HG02678 (cell line): ENCODE results near the gene TEX35.
A peak's percentile ranks its signal among the peaks of the same experiment; 100 is the strongest.

Experiments used
- ATAC-seq: cut with Tn5 transposase; IDR thresholded peaks from one replicate; pipeline ENCODE4 v1.9.1; 2021; ENCODE audit warnings: mild to moderate bottlenecking, moderate library complexity; ENCODE audit not compliant: unreplicated experiment

TEX35 gene

DNA sequence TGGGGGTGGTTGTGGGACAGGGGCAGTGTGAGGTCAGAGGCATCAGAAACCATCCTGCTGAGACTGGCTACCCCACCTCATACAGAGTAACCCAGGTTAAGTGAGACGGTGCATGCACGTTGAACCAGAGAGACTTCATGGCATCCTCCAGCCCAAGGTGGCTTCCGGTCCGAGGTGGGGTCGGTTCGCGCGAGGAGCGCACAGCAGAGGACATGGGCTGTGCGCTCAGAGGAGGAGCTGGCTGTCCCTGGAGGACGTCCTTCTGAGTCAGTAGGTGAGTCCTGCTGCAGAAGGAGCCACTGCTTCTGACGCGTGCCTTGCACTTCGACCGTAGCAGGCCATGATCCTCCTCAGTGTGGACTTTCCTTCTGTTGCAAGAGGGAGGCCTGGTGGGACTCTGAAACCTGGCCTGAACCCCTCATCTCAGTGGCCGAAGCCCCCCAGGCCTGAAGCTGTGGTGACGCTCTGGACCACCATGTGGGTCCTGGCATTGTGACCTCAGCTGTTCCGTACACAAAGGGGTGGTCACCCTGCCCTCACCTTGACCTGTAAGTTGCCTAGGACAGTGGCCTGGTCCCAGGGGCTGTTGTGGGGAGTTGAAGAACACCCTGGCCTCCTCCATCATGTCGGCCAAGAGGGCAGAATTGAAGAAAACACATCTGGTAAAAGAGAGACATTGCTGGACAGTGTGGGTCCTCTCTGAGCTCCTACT, at the start of gene TEX35:
Gene TEX35 (plus strand): TSS at position 544 of the 712 bp plus-strand sequence. CDS start 80 bp downstream, at position 624.
- no peak for ATAC-seq

DNA sequence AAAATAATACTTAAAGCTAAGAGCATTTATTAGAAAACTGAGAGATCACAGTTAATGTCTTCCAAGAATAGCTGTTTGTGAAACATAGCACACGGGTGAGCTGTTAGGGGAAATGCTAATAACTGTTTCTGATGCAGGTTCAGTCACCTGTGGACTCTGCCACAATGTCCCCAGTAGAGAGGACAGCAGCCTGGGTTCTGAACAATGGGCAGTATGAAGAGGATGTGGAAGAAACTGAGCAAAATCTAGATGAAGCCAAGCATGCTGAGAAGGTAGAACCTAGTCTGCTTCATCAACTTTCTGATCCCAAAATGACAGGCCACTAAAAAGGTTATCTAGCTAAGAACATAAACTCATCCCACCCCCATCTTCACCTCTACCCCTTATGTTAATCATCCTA, 48.8 kb upstream of the TEX35 start:
- no peak for ATAC-seq

DNA sequence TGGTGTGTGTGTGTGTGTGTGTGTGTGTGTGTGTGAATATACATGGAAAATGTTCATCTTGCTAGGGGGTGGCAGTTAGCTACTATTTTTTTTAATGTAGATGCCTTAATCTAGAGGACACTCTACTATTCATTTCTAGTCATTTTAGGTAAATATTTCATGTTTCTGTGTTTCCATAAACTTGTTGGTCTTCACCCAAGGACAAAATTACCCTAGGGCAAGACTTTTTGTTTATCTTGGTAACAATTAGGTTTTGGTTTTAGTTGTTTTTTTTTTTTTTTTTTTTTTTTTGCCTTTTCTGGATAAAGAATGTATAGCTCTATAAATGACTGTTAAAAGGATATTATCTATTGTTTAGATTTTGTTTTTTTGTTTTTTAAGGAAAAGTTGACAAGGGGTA, 48.3 kb upstream of the TEX35 start:
- no peak for ATAC-seq

DNA sequence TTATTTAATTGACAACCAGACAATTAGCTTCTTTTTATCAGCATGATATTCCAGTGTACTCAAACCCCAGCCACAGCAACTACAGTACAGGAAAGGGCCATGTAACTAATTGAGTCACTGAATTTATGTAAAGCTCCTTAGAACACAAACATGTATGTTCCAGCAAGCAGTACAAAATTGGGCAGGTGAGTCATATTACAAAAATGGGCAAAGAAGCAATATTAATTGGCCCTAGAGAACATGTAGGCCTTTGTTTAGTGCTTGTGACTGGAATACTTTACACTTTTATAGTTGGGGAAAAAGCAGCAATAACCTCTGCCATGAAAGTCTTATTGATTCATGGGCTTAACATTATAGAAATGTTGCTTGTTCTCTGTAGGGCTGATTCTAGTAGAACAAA, 47.9 kb upstream of the TEX35 start:
- no peak for ATAC-seq

DNA sequence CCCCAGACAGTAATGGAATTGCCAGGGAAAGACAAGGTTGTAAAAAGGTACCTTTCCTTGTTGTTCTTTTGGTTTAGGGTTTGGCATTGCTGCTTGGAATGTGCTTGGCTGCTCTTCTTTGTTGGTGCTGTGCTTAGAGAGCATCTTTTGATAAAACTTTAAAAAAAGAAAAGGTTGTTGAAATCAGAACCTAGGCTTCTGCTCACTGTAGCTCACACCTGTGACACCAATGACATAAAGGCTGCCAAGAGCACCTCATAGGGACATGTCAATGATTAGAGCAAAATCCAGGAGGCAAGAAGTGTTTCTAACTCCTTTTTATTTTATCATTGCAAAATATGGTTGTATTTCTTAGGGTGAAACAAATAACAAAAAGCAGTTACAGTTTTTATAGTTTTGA, 45.1 kb upstream of the TEX35 start:
- no peak for ATAC-seq

DNA sequence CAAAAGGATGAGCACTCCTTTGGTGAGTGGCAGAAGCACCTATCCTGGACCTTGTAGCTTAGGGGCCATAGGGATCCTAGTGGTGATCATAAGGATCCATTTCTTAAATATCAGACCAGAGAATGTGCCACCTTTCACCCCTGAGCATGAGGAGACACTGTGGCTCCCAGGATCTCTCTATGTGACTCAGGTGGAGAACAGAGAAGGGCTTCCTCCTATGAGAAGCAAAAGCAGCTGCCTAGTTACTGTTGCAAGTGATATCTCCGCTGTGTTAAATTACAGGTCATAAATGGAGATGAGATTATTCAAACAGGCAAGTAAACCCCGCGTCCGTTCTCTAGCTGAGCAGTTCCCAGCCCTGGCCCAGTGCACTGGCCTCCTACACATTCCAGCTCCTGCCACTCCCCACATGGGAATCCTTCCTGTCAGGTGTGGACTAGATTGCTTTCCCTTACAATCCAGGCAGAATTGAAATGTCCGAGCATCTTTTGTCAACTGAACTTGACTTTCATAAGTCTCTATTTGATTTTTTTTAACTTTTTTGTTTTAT, 42.4 kb upstream of the TEX35 start:
- no peak for ATAC-seq

DNA sequence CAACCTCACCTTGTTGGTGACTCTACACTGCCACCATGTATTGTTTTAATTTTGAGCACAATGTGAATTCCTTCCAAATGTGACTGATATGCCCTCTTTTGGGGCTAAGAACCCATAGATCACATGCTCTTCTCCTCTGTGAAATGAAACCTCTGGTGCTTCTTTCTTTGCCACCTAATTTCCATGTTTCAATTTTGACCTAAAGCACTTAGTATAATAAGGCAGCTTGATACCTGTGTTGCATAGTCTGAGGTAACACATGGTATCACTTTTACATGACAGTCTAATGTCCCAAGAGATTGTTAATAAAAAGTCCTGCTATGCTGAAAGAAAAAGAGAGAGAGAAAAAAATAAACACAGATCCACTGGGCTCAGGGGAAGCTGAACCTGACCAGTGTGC, 40.4 kb upstream of the TEX35 start:
- no peak for ATAC-seq

DNA sequence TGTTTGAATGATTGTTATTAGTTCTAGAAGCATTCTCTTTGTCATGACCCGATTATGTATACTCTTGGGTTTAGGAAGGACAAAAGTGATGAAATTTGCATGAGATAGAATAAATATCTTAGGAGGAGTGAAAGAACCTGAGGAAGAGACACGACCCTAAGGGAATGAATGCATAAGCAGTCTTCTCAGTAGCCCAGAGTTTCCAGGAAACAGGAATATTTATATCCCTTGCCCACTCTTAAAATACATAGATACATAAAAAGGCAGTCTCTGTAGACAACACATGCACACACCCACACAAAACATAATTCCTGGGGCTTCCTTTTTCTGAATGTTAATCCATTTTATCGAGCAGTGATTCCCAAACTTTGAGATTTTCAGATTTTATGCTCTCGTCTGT, 35.5 kb upstream of the TEX35 start:
- no peak for ATAC-seq

DNA sequence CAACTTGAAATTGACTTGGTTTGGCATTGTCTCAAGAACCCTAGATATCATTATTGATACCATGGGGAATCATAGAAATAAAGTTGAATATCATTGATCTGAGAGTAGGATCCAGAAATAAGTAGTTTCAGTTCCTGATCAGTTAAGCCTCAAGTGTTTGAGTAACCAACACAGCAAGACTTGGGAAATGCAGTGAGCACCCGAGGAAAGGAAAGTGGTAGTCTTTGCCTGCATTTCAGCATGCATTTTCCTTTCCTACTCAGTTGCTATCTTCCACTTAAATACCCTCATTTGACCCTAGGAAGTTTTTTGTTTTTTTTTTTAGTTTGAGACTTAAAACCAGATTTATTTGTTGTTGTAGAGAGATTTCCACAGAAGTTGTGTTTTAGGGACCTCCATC, 35.1 kb upstream of the TEX35 start:
- ATAC-seq: no peak

DNA sequence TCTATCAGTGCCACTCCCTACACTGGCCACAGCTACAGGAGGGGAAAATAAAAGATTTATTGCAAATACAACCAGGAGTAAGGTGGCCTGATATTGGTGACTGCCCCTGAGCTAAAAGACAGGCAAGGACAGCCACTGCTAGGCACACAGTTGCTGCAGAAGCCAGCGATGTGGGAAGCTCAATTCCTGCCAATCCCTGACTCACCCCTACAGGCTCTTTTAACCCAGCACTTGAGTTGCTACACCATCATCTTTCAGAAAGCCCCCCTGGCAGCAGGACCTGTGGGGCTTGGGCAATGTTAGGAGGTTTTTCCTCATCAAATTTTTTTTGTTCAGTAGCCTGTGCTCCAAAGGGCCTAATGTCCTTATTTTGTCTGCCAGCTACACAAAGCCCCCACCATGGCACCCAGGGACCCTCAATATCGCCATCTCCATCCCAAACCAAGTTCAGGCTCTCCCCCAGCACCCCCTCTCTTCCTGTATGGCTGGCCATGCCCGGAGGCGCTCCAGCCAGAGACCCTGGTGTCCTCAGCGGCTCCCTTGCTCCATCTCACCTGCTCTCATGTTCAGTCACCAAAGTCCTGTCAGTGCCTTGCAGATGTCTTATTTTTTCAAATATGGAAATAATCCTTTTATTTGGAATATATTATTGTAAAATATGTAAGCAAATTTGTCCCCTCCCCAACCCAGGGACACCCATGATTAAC, 29.5 kb upstream of the TEX35 start:
- no peak for ATAC-seq

DNA sequence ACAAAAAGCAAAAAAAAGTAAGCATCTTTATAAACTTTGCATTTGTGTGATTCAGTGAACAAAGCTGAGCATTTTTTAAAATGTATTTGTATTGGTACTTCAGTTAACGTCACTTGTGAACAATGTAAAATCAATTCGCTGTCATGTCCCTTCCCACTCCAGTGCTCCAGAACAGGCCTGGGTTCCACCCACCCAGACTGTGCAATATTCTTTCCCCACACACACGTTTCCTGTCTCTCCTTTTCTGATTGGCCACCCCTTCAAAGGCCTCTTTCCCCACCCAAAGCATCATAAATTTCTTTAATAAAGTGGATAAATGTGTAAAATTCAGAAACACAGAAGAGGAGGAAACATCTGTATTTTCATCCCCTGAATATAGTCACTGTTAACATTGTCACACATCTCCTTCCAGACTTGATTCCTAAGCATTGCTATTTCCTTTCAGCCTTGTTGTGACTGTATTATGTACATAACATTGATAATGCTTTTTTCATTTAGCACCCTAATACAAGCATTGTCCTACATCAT, 28.1 kb upstream of the TEX35 start:
- ATAC-seq: no peak

DNA sequence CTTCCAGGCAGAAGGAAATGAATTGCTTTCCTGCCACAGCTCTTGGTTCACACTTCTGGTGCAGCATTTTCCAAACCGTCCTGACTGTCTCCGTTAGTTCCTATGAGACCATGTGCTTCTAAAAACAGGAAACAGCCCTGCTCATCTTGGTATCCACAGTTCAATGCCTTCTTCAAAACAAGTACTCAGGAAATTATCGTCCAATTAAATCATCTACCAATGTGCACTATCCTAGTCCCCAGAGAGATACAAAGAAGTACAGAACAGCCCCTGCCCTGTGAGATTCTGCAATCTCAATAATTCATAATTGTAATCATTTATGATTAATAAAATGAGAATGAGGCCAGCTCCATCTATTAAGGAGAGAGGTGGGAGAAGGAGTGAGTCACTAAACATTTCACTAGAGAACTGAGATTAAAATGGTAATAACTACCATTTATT, 27.3 kb upstream of the TEX35 start:
- no peak for ATAC-seq

DNA sequence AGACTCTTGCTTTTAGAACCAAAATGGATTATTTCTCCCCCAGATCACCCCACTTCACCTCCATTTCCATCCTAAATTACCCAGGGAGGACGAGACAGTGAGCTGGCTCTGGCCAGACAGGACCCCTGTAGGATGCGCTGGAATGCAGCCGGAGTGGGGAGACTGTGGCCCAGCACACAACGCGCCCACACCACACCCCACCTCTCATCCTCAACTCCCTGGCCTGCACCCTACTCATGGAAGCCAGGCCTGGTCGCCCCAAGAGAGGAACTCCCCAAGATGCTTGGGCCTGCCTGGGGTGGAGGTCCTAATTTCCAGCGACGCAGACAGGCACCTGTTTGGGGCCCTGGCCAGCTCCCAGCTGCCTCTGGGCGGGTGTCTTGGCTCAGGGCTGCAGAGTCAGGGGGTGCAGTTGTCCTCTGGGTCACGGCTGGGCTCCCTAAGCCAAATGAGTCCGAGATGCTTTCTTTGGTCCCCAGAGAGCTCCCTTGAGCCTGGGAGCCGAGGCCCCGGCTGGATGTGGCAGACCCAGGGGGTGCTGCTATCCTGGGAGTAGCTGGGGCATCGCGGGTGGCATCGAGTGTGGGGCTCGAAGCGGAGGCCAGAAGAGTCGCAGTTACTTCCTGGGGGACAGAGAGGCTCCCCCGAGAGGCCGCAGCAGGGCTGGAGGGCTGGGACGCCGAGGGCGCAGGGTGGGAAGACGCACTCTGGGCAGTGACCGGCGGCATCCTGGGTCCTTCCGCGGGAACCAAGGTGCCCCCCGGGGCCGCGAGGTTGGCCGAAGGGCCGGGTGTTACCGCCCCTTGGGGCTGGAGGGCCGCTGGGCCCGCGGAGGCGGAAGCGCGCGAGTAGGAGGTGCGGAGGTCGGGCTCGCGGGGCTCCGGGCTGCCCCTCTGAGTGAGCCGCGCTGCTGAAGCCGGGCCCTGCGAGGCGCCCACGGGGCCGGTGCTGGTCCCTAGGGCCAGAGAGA, 26.5 kb upstream of the TEX35 start:
- peak; percentile 70 for ATAC-seq

DNA sequence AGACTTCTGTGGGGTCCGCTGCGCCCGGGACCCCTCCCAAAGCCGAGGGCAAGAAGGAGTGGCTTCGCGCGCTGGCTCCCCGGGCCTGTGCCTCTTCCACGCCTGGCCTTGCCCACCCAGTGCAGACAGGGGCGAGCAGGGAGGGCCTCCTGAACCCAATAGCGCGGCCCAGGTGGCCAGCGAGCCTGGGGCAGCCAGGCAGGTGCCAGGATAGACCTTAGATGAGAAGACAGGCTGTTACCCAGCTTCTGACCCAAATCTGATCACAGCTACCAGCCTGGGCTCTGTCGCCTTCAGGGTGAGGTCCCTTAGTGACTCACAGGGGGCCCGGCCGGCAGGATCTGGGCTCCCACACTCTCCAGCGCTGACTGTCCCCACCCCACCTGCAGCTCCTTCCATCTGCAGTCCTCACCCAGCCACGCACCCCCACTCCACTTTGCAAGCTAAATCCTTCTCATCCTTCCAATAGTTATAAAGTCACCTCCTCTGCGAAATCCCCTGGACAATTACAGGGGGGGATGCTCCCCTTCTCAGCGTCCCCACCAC, 25.8 kb upstream of the TEX35 start:
- peak; percentile 25 for ATAC-seq

DNA sequence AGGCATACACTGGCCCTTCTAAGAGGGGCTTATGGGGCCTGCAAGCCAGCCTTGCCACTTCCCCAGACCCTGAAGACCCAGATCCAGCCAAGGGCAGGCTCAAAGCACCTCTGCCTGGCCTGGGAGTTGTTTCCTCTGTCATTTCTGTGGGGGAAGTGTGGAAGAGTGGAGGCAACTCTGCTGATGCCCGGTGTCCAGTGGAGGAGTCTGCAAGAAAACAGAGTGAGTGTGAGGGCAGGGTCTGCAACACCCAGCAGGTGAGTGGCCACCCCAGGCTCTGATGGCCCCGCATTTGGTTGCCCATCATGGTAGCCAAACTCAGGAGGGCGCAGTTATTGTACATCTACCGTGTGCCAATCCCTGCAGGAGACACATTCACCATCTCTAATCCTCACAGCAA, 24.5 kb upstream of the TEX35 start:
- no peak for ATAC-seq

DNA sequence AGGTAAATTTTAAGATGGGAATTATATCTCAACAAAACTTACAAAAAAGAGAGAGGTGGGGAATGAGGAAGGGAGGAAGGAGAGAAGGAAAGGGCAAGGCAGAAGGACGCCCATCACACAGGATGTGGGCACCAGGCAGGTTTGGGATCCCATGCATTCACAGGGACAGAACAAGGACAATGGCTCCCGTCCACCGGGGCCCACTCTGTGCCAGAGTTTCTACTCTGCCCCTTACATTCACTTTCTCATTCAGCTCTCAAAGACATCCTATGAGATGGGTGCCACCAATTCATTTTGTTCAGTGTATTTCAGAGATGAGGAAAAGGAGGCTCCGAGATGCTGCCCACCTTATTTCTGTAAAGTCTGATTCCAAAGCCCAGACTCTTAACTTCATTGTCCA, 23.5 kb upstream of the TEX35 start:
- no peak for ATAC-seq

DNA sequence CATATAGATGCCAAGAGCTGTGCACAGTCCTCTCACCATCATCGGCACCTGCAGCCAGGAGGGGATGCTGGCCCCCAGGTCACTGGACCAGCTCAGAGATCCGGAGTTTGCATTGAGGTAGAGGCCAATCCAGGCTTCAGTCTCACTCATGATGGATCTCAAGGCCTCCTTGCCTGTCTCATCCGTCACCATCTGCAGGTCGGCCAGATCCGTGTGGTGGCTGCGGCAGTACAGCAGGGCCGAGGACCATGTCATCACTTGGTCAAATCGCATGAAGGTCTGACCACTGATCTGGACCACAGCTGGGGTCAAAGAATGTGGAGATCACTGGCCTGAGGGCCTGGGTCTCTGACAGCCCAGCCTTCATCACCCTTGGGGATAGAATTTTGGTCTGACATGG, 22.8 kb upstream of the TEX35 start:
- no peak for ATAC-seq

DNA sequence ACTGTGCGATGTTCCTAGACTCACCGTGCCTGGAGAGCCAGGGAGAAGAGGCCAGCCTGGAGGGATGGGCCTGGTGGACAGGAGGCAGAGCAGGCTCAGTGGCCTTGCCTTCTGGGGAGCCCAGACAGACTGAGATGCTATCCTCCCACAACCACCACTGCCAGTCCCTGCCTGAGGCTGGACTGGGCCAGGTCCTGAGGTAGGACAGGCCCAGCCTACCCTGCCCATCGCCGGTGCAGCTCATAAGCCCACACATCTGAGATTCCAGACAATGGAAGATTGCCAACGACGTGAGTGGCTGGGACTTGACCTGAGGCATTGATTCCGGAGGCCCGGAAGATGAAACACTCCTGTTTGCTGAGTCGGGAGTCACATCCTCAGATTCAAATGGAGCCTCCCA, 21.9 kb upstream of the TEX35 start:
- ATAC-seq: no peak

DNA sequence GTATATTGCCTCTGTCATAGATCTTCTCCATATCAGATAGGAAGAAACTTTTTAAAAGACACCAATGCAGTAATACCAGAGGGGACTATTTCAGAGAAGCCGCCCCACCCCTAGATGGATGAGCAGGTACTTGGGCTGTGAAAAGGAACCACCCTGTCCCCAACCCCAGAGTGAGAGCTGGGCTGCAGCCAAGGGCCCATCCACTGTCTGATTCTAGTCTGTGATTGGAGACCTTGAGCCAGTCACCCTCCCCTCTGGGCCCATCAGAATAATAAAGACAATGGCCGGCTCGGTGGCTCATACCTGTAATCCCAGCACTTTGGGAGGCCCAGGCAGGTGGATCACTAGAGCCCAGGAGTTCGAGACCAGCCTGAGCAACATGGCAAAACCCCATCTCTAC, 21.2 kb upstream of the TEX35 start:
- no peak for ATAC-seq

DNA sequence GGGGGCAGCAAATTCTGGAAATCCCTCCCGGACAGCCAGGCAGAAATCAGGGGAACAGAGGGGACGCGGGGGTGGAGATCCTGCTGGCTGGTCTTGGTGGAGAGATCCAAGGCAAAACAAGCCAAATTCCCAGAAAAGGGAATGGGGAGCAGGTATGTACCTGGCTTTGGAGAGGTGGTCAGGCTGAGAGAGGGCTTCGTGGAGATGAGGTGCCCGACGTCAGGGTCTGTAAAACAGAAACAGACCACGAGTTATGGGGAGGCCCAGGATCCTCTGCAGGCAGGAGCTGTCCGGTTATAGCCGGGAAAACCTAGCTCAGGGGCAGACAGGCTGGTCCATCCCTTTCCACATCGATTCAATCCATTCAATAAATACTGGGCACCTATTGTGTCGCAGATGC, 20.6 kb upstream of the TEX35 start:
- no peak for ATAC-seq

DNA sequence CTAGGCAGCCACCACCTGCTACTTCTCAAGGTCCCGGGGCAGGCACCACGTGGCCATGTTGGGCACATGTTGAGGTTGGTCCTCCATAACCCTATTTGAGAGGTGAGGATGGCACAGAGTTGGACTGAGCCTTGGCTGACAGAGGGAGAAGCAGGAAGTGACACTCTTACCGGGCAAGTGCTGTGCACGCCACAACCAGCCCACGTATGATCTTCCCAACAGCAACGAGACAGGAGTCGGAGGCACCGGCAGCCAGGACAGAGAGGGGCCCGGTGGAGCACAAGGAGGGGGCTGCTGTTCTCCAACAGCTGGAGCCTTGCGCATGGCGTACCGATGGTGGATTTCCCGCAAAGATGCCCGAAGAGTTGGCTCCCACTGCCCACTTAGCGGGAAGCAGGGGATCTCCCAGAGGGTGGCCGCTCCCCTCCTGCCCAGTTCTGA, 19.6 kb upstream of the TEX35 start:
- no peak for ATAC-seq
